K562 (cell line): ENCODE measurements around the gene MAP3K13. TPM values are rescaled to one million over a fixed set of nuclear protein-coding genes. Genes with fewer than 3 reads are reported as not detected.

Experiments used
- ATAC-seq: fragments of 200-7000 bp; cut with Tn5 transposase; 3 replicates; pipeline ENCODE4 v1.9.1; 2020; ENCODE audit warnings: moderate library complexity
- BruUV-seq: library from RNA; stranded (reverse); fragments of 400-500 nt; replicated peaks from 2 replicates; lab custom pipeline; 2021; lab: Mats Ljungman, UMichigan
- CTCF ChIA-PET: fragments of 300-600 bp; formaldehyde crosslinking; extraction: SDS; loops from one replicate; lab custom pipeline; 2021; ENCODE audit warnings: low intra/inter-chr PET ratio; lab: Yijun Ruan, JAX
- POLR2A ChIA-PET: fragments of 300-600, 350-650 bp; sonication (Branson Sonifier 250); formaldehyde crosslinking; extraction: SDS; loops from one replicate; lab custom pipeline; 2021; ENCODE audit warnings: antibody characterized with exemption, inconsistent platforms; lab: Yijun Ruan, JAX
- DNase-seq, 4 experiments: peaks; one replicate each; pipeline versions ENCODE4 v3.0.0 to v3.0.0-alpha.2; 2011 to 2018; ENCODE audit warnings: low spot score in 3 of 4, mixed read lengths in 3 of 4; ENCODE audit errors: extremely low read depth in 1 of 4
- FAIRE-seq: peaks from 2 replicates; lab custom pipeline; 2011; peaks lifted over from hg19 to GRCh38; lab: Jason Lieb, UNC
- H2AFZ ChIP-seq: 2 replicates; pipeline ENCODE4 v1.6.0; 2011; ENCODE audit warnings: low read depth, low read length, control low read depth, inconsistent platforms
- H3K27ac ChIP-seq: fragments of 200-600 bp; 3 replicates; pipeline ENCODE4 v1.8.0; 2011; ENCODE audit warnings: low read depth, mild to moderate bottlenecking, control low read depth, inconsistent platforms, low read length, moderate library complexity, mixed read lengths; ENCODE audit errors: extremely low read depth
- H3K27me3 ChIP-seq, 2 experiments: fragments of 300-600 bp in 1 of 2; 2 replicates in 1 of 2; 3 replicates in 1 of 2; pipeline versions ENCODE4 v1.6.0 to v1.8.0; 2011; ENCODE audit warnings: inconsistent platforms in 2 of 2, low read length in 2 of 2, mild to moderate bottlenecking in 1 of 2, mixed read lengths in 1 of 2, moderate library complexity in 1 of 2; ENCODE audit not compliant: control insufficient read depth in 2 of 2, insufficient read depth in 2 of 2
- H3K36me3 ChIP-seq: fragments of 300-600 bp; 3 replicates; pipeline ENCODE4 v1.8.0; 2011; ENCODE audit warnings: mild to moderate bottlenecking, low read length, inconsistent platforms; ENCODE audit not compliant: control insufficient read depth, insufficient read depth
- H3K4me1 ChIP-seq, 2 experiments: fragments of 200-600 bp in 1 of 2; replicated peaks in 1 of 2; 2 replicates in 1 of 2; 3 replicates in 1 of 2; pipeline versions ENCODE4 v1.5.1 to v1.8.0; 2011; ENCODE audit warnings: inconsistent platforms in 2 of 2, low read length in 2 of 2, mild to moderate bottlenecking in 1 of 2, mixed read lengths in 1 of 2, moderate library complexity in 1 of 2; ENCODE audit not compliant: control insufficient read depth in 2 of 2, insufficient read depth in 2 of 2
- H3K4me2 ChIP-seq: 2 replicates; pipeline ENCODE4 v1.6.1; 2011; ENCODE audit warnings: low read length, control low read depth, inconsistent platforms, mixed read lengths; ENCODE audit not compliant: insufficient read depth
- H3K4me3 ChIP-seq: fragments of 200-600 bp; sonication (generic), shearing (Covaris generic); 2 replicates; pipeline ENCODE4 v1.5.1; 2016; ENCODE audit warnings: control low read depth, inconsistent platforms
- H3K79me2 ChIP-seq: fragments of 200-600 bp; 3 replicates; pipeline ENCODE4 v1.8.0; 2011; ENCODE audit warnings: low read length, inconsistent platforms; ENCODE audit not compliant: control insufficient read depth, insufficient read depth
- H3K9ac ChIP-seq, 2 experiments: 2 replicates each; pipeline versions ENCODE4 v1.6.0 to v1.6.1; 2011; ENCODE audit warnings: low read depth in 2 of 2, low read length in 2 of 2, control low read depth in 1 of 2, inconsistent platforms in 1 of 2, mild to moderate bottlenecking in 1 of 2, mixed read lengths in 1 of 2; ENCODE audit not compliant: insufficient read depth in 1 of 2
- H3K9me1 ChIP-seq: one replicate; pipeline ENCODE4 v1.6.0; 2011; ENCODE audit warnings: inconsistent platforms, mild to moderate bottlenecking, low read length, moderate library complexity; ENCODE audit not compliant: control insufficient read depth, insufficient read depth
- H3K9me3 ChIP-seq: replicated peaks from 2 replicates; pipeline ENCODE4 v1.5.1; 2011; ENCODE audit warnings: low read depth, low read length, inconsistent platforms; ENCODE audit not compliant: control insufficient read depth, insufficient read depth
- H4K20me1 ChIP-seq: replicated peaks from 2 replicates; pipeline ENCODE4 v1.6.1; 2011; ENCODE audit warnings: low read length, inconsistent platforms, mixed read lengths; ENCODE audit not compliant: control insufficient read depth, insufficient read depth
- ARID3A ChIP-seq: IDR thresholded peaks from 2 replicates; pipeline ENCODE4 v1.6.1; 2012; ENCODE audit warnings: low read depth, low read length, improper control_type of control experiment, borderline replicate concordance
- BHLHE40 ChIP-seq: IDR thresholded peaks from 2 replicates; pipeline ENCODE4 v1.6.1; 2011; ENCODE audit warnings: low read length, improper control_type of control experiment
- C11orf30 ChIP-seq: fragments of 450-650 bp; IDR thresholded peaks from 2 replicates; pipeline ENCODE4 v1.6.1; 2016; ENCODE audit warnings: low read depth, mild to moderate bottlenecking
- CBX2 ChIP-seq: fragments of 200-600 bp; sonication (generic); IDR thresholded peaks from one replicate; pipeline ENCODE4 v1.6.1; 2012; ENCODE audit warnings: mild to moderate bottlenecking, low read length, inconsistent platforms; ENCODE audit not compliant: insufficient read depth, poor library complexity, severe bottlenecking
- FOS ChIP-seq: IDR thresholded peaks from 3 replicates; pipeline ENCODE4 v1.6.1; 2011; ENCODE audit not compliant: insufficient read length; ENCODE audit errors: extremely low read depth
- HMG20B ChIP-seq: fragments of 250-450 bp; sonication (Bioruptor Pico); IDR thresholded peaks from 2 replicates; pipeline ENCODE4 v1.5.0; 2021; ENCODE audit warnings: mild to moderate bottlenecking
- HMGN3 ChIP-seq: IDR thresholded peaks from 2 replicates; pipeline ENCODE4 v1.6.1; 2011; ENCODE audit warnings: borderline replicate concordance, low read depth, mild to moderate bottlenecking, mixed read lengths, low read length; ENCODE audit not compliant: insufficient read length; ENCODE audit errors: extremely low read depth
- HSF4 ChIP-seq: fragments of 250-450 bp; sonication (Bioruptor Pico); IDR thresholded peaks from 2 replicates; pipeline ENCODE4 v2.1.2; 2022; ENCODE audit warnings: mild to moderate bottlenecking, moderate library complexity, borderline replicate concordance
- KLF16 ChIP-seq: IDR thresholded peaks from 2 replicates; pipeline ENCODE4 v1.6.1; 2016; ENCODE audit warnings: antibody characterized with exemption
- L3MBTL2 ChIP-seq: fragments of 450-650 bp; IDR thresholded peaks from 2 replicates; pipeline ENCODE4 v1.6.1; 2016; ENCODE audit warnings: mild to moderate bottlenecking, moderate library complexity
- MAFF ChIP-seq: IDR thresholded peaks from 2 replicates; pipeline ENCODE4 v1.6.1; 2012; ENCODE audit warnings: low read length, improper control_type of control experiment
- MAFG ChIP-seq: fragments of 450-650 bp; conservative IDR thresholded peaks from 2 replicates; pipeline ENCODE4 v1.6.1; 2016; ENCODE audit warnings: missing genetic modification characterization, missing compliant biosample characterization
- MAFK ChIP-seq: IDR thresholded peaks from 2 replicates; pipeline ENCODE4 v1.6.1; 2011; ENCODE audit warnings: low read length, improper control_type of control experiment
- MED1 ChIP-seq: sonication (generic); formaldehyde crosslinking; IDR thresholded peaks from 2 replicates; pipeline ENCODE4 v1.8.1; 2023; ENCODE audit warnings: missing genetic modification reagents, borderline replicate concordance
- MYNN ChIP-seq, 2 experiments: sonication (generic); formaldehyde crosslinking in 1 of 2; IDR thresholded peaks; 2 replicates each; pipeline versions ENCODE4 v1.5.0 to v1.6.1; 2016 to 2020; ENCODE audit warnings: antibody characterized with exemption in 1 of 2, missing genetic modification reagents in 1 of 2
- NONO ChIP-seq, 2 experiments: fragments of 200-400 bp in 1 of 2; fragments of 450-650 bp in 1 of 2; formaldehyde crosslinking in 1 of 2; IDR thresholded peaks; 2 replicates each; pipeline ENCODE4 v1.6.1; 2017; ENCODE audit warnings: low read depth in 2 of 2, mild to moderate bottlenecking in 2 of 2, moderate library complexity in 2 of 2, low read length in 1 of 2
- PHB ChIP-seq: fragments of 250-450 bp; sonication (Bioruptor Pico); IDR thresholded peaks from 2 replicates; pipeline ENCODE4 v1.5.0; 2021
- SETDB1 ChIP-seq: IDR thresholded peaks from one replicate; pipeline ENCODE4 v1.6.1; 2012; ENCODE audit warnings: low read length, control low read depth, inconsistent platforms
- SIX5 ChIP-seq, 2 experiments: IDR thresholded peaks; 2 replicates each; pipeline ENCODE4 v1.6.1; 2011; ENCODE audit warnings: low read length in 2 of 2, borderline replicate concordance in 1 of 2, low read depth in 1 of 2, mild to moderate bottlenecking in 1 of 2, moderate library complexity in 1 of 2; ENCODE audit not compliant: insufficient read depth in 1 of 2
- TCFL5 ChIP-seq: fragments of 250-450 bp; sonication (Bioruptor Pico); conservative IDR thresholded peaks from 2 replicates; pipeline ENCODE4 v1.6.1; 2021; ENCODE audit warnings: mild to moderate bottlenecking, moderate library complexity, matching md5 sums
- ZNF263 ChIP-seq: sonication (generic); formaldehyde crosslinking; IDR thresholded peaks from 2 replicates; pipeline ENCODE4 v1.8.0; 2022; ENCODE audit warnings: mild to moderate bottlenecking, missing genetic modification reagents, borderline replicate concordance
- ZNF316 ChIP-seq: fragments of 450-650 bp; IDR thresholded peaks from 2 replicates; pipeline ENCODE4 v1.6.1; 2016
- ZNF41 ChIP-seq: fragments of 250-450 bp; sonication (Bioruptor Pico); conservative IDR thresholded peaks from 2 replicates; pipeline ENCODE4 v1.4.0; 2020; ENCODE audit warnings: mild to moderate bottlenecking
- WGBS: fragments of 100-300 bp; shearing (Covaris generic); methylation state at CpG from one replicate; pipeline ENCODE4 v1.1.6; 2016; ENCODE audit warnings: low coverage, mixed read lengths; ENCODE audit not compliant: insufficient coverage; ENCODE audit errors: missing lambda C conversion rate; 5-methylcytosine and 5-hydroxymethylcytosine counted together
- in situ Hi-C: fragments of 300-500 bp; cut with MboI; formaldehyde crosslinking; loops from 4 replicates; pipeline ENCODE4 v1.15.0; 2018; ENCODE audit warnings: inconsistent platforms, mixed read lengths
- intact Hi-C: fragments of 100-400 bp; cut with micrococcal nuclease; formaldehyde crosslinking; loops from 2 replicates; pipeline ENCODE4 v1.14.2; 2022
- polyA plus RNA-seq, 8 experiments: library from polyadenylated mRNA; depleted of rRNA in 4 of 8; stranded (reverse) in 5 of 8; unstranded in 3 of 8; fragments of >200 nt; fragmentation: Nextera tagmentation in 2 of 8; fragmentation: Illumina TruSeq in 1 of 8; extraction: Ambion mirVana in 2 of 8; extraction: Trizol in 1 of 8; gene quantifications; 2 replicates each; pipeline versions ENCODE4 v1.2.1 to v1.2.3, GENCODE V29; 2011 to 2014; ENCODE audit warnings: inconsistent platforms in 1 of 8, missing spikeins in 1 of 8
- total RNA-seq, 7 experiments: library from RNA; depleted of rRNA in 6 of 7; stranded (reverse); fragments of >200 nt in 6 of 7; fragmentation: Illumina TruSeq in 2 of 7; extraction: Trizol in 2 of 7; gene quantifications; 2 replicates each; pipeline versions ENCODE4 v1.2.1 to v1.2.3, GENCODE V29; 2011 to 2021; ENCODE audit warnings: low replicate concordance in 1 of 7

The MAP3K13 gene
- total and polyA plus RNA-seq, 9 of the 15 experiments (the other 6 are each of a cell fraction or from before 2014, with no cell fraction given) = 0.04 to 0.32 (median 0.15) TPM; not detected in 2

GRCh38 chr3:185521349-185522138 lies 158.6 kb downstream of the MAP3K13 start:
- no peak for ATAC-seq
- no peaks in the 10 kb centered on the region for H3K9me1 ChIP-seq
- ChIA-PET CTCF (no interaction called here), POLR2A (interaction anchor here (0.6 to 1.7 kb wide), 2 partner anchors 12 to 91 kb away, joined by 4 read pairs; no protein-coding TSS in a partner anchor)
- H3K9ac ChIP-seq = no peak overlapping the region
- no peak overlapping the region for H3K27ac ChIP-seq
- 30% methylated on average over 7 of the region's 7 CpGs for WGBS
- no peak overlapping the region for H3K4me3 ChIP-seq
- no peaks in the 10 kb centered on the region for H3K9me3 ChIP-seq
- H3K4me1 ChIP-seq = no peaks in the 10 kb centered on the region
- intact Hi-C loops = no loop called here
- no peak overlapping the region for H3K4me2 ChIP-seq
- BruUV-seq = no TSS peak
- no peak overlapping the region for H2AFZ ChIP-seq
- H3K36me3 ChIP-seq = no peaks in the 10 kb centered on the region
- no peak for DNase-seq
- H3K27me3 ChIP-seq = no peaks in the 10 kb centered on the region
- H4K20me1 ChIP-seq = no peaks in the 10 kb centered on the region
- H3K79me2 ChIP-seq = no peaks in the 10 kb centered on the region
- in situ Hi-C loops = no loop called here
- no peak for FAIRE-seq
- TF ChIP-seq FOS = no peak
- no peak for TF ChIP-seq KLF16
- TF ChIP-seq ARID3A = no peak
- no peak for TF ChIP-seq ZNF263 (CRISPR knock-in tag)
- TF ChIP-seq L3MBTL2 = no peak
- no peak for TF ChIP-seq MED1 (CRISPR knock-in tag)
- TF ChIP-seq NONO (IDR thresholded peaks at IDR 0.05; ENCODE audit: low read depth in 2 of 2, low read length in 1 of 2) = no peak
- TF ChIP-seq SETDB1 = no peak
- no peak for TF ChIP-seq HMGN3
- peak; percentile 87 for TF ChIP-seq ZNF316
- no peak for TF ChIP-seq HMG20B (CRISPR knock-in tag)
- no peak for TF ChIP-seq ZNF41 (CRISPR knock-in tag)
- peak; percentile 76 for TF ChIP-seq C11orf30
- TF ChIP-seq MYNN (IDR thresholded peaks at IDR 0.05) = no peak
- no peak for TF ChIP-seq MYNN (CRISPR knock-in tag; IDR thresholded peaks at IDR 0.05)
- no peak for TF ChIP-seq PHB (CRISPR knock-in tag)
- no peak for TF ChIP-seq HSF4 (CRISPR knock-in tag)
- peak; percentile 69; the same call in 1 of the 2 replicates for TF ChIP-seq MAFK
- TF ChIP-seq MAFF = peak; percentile 63; the same call in 1 of the 2 replicates
- TF ChIP-seq SIX5 (IDR thresholded peaks at IDR 0.05; ENCODE audit: borderline replicate concordance in 1 of 2, insufficient read depth in 1 of 2, low read depth in 1 of 2, low read length in 2 of 2) = no peak
- TF ChIP-seq BHLHE40 = no peak
- TF ChIP-seq MAFG (tag) = peak; percentile 57; the same call in 1 of the 2 replicates
- no peak for TF ChIP-seq TCFL5 (CRISPR knock-in tag)
- TF ChIP-seq CBX2 = no peak
- TF ChIP-seq, all 486 proteins: peak for 5
